Measurements from ENCODE around the gene SURF4. TPM values are rescaled to one million over a fixed set of nuclear protein-coding genes. Genes with fewer than 3 reads are reported as not detected.

Gene SURF4
- total and polyA plus RNA-seq, 4 donors: 142 to 386 (median 217) TPM

DNA sequence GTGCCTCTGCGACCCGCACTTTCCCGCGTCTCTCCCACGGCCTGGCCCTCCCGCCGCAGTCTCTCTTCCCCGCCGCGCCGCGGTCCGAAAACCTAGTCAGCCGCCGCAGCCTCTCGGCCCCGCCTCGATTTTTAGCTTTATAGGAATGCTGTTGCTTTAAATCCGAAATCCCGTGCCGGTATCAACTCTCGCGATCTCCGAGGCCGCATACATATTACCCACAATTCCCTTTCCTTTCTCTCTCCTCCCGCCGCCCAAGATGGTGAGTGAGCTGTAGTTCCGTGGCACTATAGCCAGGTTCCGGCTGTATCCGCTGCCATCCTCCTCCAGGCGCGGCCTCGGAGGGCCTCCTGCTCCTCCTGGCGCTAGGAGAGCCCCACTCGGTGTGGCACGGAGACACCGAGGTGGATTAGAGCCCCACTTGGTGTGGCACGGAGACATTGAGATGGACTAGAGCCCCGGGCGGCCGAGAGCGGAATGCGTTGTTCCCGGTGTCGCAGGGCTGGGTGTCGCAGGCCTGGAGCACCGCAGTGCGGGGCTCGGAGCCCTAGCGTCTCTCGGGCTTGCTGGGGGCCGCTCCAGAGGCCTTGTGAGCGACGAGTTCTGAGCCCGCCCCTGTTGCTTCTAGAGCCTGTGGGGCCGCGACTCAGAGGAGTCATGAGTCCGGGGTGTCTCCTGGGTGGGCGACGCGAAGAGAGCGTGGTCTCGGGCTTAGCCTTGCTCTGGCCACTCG is 27.7 kb downstream of the SURF4 start, which contains the start of the genes MED22 and RPL7A (continued):
- TF ChIP-seq, protein P1, sequence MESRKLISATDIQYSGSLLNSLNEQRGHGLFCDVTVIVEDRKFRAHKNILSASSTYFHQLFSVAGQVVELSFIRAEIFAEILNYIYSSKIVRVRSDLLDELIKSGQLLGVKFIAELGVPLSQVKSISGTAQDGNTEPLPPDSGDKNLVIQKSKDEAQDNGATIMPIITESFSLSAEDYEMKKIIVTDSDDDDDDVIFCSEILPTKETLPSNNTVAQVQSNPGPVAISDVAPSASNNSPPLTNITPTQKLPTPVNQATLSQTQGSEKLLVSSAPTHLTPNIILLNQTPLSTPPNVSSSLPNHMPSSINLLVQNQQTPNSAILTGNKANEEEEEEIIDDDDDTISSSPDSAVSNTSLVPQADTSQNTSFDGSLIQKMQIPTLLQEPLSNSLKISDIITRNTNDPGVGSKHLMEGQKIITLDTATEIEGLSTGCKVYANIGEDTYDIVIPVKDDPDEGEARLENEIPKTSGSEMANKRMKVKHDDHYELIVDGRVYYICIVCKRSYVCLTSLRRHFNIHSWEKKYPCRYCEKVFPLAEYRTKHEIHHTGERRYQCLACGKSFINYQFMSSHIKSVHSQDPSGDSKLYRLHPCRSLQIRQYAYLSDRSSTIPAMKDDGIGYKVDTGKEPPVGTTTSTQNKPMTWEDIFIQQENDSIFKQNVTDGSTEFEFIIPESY (IDR thresholded peaks at IDR 0.05): peak; percentile 99
- TF ChIP-seq FOXA2 (IDR thresholded peaks at IDR 0.05) (no peak), RXRA (IDR thresholded peaks at IDR 0.05) (no peak), NR2F2 (IDR thresholded peaks at IDR 0.05) (no peak)

DNA sequence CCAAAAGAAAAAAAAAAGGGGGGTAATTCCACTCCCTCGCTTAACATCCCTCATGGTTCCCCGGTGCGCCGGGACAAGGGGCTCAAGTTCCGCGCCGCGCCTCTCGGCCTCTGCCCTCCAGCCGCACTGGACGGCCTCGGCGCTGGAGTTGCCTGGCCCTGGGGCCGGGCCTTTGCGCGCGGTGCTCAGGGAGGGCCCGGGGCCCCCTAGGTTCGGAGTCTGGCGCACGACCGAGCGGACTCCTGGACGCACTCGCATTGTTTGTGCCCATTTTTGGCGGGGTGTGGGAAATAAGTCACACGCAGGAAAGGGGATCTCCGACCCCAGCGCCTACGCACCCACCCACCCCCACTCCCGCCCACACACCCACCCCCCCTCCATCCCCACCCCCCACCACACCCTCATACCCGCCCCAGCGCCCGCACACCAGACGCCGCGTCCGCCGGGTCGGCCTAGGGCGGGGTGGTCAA is 28.3 kb downstream of the SURF4 start:
- peak overlapping the region; percentile 81 to 85 for H3K27ac ChIP-seq (ENCODE audit: low read depth in 1 of 2, low read length in 2 of 2)
- H3K4me1 ChIP-seq (ENCODE audit: control insufficient read depth in 4 of 4, insufficient read depth in 4 of 4, low read length in 3 of 4): peaks cover 4 to 25% (median 13%) of the 10 kb centered on the region in 4 donors
- no peaks in the 10 kb centered on the region for H3K9me3 ChIP-seq (ENCODE audit: control insufficient read depth in 4 of 4, low read length in 3 of 4)
- no peak for TF ChIP-seq NR2F2 (IDR thresholded peaks at IDR 0.05)
- TF ChIP-seq YY1 (IDR thresholded peaks at IDR 0.05): no peak
- no peak for TF ChIP-seq FOXA1 (IDR thresholded peaks at IDR 0.05)
- no peak for TF ChIP-seq TAF1 (conservative IDR thresholded peaks at IDR 0.05)
- TF ChIP-seq, protein P2, sequence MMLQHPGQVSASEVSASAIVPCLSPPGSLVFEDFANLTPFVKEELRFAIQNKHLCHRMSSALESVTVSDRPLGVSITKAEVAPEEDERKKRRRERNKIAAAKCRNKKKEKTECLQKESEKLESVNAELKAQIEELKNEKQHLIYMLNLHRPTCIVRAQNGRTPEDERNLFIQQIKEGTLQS (IDR thresholded peaks at IDR 0.05): no peak
- TF ChIP-seq JUND (IDR thresholded peaks at IDR 0.05): no peak
- no peak for TF ChIP-seq HNF4A (conservative IDR thresholded peaks at IDR 0.05)
- TF ChIP-seq MAX (IDR thresholded peaks at IDR 0.05): no peak
- no peak for TF ChIP-seq SP1 (IDR thresholded peaks at IDR 0.05)
- no peak for TF ChIP-seq RAD21 (IDR thresholded peaks at IDR 0.05)
- TF ChIP-seq REST (IDR thresholded peaks at IDR 0.05): no peak
- TF ChIP-seq, protein P3, sequence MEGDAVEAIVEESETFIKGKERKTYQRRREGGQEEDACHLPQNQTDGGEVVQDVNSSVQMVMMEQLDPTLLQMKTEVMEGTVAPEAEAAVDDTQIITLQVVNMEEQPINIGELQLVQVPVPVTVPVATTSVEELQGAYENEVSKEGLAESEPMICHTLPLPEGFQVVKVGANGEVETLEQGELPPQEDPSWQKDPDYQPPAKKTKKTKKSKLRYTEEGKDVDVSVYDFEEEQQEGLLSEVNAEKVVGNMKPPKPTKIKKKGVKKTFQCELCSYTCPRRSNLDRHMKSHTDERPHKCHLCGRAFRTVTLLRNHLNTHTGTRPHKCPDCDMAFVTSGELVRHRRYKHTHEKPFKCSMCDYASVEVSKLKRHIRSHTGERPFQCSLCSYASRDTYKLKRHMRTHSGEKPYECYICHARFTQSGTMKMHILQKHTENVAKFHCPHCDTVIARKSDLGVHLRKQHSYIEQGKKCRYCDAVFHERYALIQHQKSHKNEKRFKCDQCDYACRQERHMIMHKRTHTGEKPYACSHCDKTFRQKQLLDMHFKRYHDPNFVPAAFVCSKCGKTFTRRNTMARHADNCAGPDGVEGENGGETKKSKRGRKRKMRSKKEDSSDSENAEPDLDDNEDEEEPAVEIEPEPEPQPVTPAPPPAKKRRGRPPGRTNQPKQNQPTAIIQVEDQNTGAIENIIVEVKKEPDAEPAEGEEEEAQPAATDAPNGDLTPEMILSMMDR (IDR thresholded peaks at IDR 0.05; ENCODE audit: low read depth, low read length, missing input control): no peak
- no peak for TF ChIP-seq RXRA (IDR thresholded peaks at IDR 0.05)
- no peaks in the 10 kb centered on the region for H3K27me3 ChIP-seq (ENCODE audit: control insufficient read depth in 4 of 4, insufficient read depth in 4 of 4, low read length in 3 of 4)
- H3K4me3 ChIP-seq (ENCODE audit: low read depth in 1 of 3, low read length in 3 of 3): peak overlapping the region; percentile 72 to 91 (median 85)
- DNase-seq (ENCODE audit: low spot score): peak; percentile 54
- H3K9ac ChIP-seq (ENCODE audit: low read depth in 1 of 2, low read length in 2 of 2): peak overlapping the region; percentile 20 to 33
- under 1% methylated on average over 41 of the region's 41 CpGs for WGBS
- H3K36me3 ChIP-seq (ENCODE audit: control insufficient read depth in 4 of 4, insufficient read depth in 3 of 4, low read depth in 1 of 4, low read length in 3 of 4): peaks cover 5 to 56% (median 30%) of the 10 kb centered on the region in 4 donors
